HG02943 (cell line): ENCODE data around the gene PAQR7.
A peak's percentile ranks its signal among the peaks of the same experiment; 100 is the strongest.

Experiments used
- ATAC-seq: cut with Tn5 transposase; IDR thresholded peaks from one replicate; pipeline ENCODE4 v1.9.1; 2021; ENCODE audit warnings: mild to moderate bottlenecking, low read depth, moderate library complexity; ENCODE audit not compliant: unreplicated experiment

Gene PAQR7

GRCh38 chr1:25875856-25876692 lies 566 bp upstream of the PAQR7 start:
- no peak for ATAC-seq

GRCh38 chr1:25874635-25875153 lies 814 bp downstream of the PAQR7 start:
- no peak for ATAC-seq

- ATAC-seq: no peak
Observed at GRCh38 chr1:25874209-25874608, 1.3 kb downstream of the PAQR7 start.

GRCh38 chr1:25873120-25873519 lies 2.4 kb downstream of the PAQR7 start:
- ATAC-seq: no peak

GRCh38 chr1:25872713-25873112 lies 2.8 kb downstream of the PAQR7 start:
- no peak for ATAC-seq

- ATAC-seq: no peak
Observed at GRCh38 chr1:25871704-25872494, 3.6 kb downstream of the PAQR7 start.

GRCh38 chr1:25871086-25871703 lies 4.3 kb downstream of the PAQR7 start:
- ATAC-seq: no peak

GRCh38 chr1:25870614-25871013 lies 4.9 kb downstream of the PAQR7 start:
- no peak for ATAC-seq

GRCh38 chr1:25869909-25870606 lies 5.5 kb downstream of the PAQR7 start:
- no peak for ATAC-seq

- no peak for ATAC-seq
Observed at GRCh38 chr1:25867210-25867991, 8.1 kb downstream of the PAQR7 start.

- ATAC-seq: no peak
Observed at GRCh38 chr1:25866288-25866687, 9.2 kb downstream of the PAQR7 start.

- no peak for ATAC-seq
Observed at GRCh38 chr1:25864434-25864833, 11.1 kb downstream of the PAQR7 start.

- ATAC-seq: no peak
Observed at GRCh38 chr1:25863486-25864262, 11.8 kb downstream of the PAQR7 start.

- no peak for ATAC-seq
Observed at GRCh38 chr1:25862785-25863485, 12.6 kb downstream of the PAQR7 start.

- ATAC-seq: no peak
Observed at GRCh38 chr1:25861316-25862286, 13.9 kb downstream of the PAQR7 start.

- ATAC-seq: peak; percentile 77
Observed at GRCh38 chr1:25858906-25859789, 16.4 kb downstream of the PAQR7 start, which contains the start of gene AUNIP. Gene AUNIP, minus strand, starts transcription at chr1:25859457. Its CDS starts 100 bp downstream, at chr1:25859357.
